OCI-LY7 (cell line): Measurements from ENCODE around the gene ADAM11. TPM values are rescaled to one million over a fixed set of nuclear protein-coding genes. Genes with fewer than 3 reads are reported as not detected.

Experiments
- BruUV-seq: library from RNA; stranded (reverse); fragments of 400-500 nt; replicated peaks from 2 replicates; lab custom pipeline; 2021; lab: Mats Ljungman, UMichigan
- CTCF ChIA-PET: fragments of 300-600 bp; sonication (Branson Sonifier 250); formaldehyde crosslinking; loops from one replicate; lab custom pipeline; 2022; ENCODE audit warnings: antibody characterized with exemption; ENCODE audit not compliant: unreplicated experiment; lab: Charles Lee
- POLR2A ChIA-PET: fragments of 300-600 bp; sonication (Branson Sonifier 250); formaldehyde crosslinking; loops from one replicate; lab custom pipeline; 2022; ENCODE audit warnings: antibody characterized with exemption; lab: Charles Lee
- DNase-seq: peaks from one replicate; pipeline ENCODE4 v3.0.0-alpha.2; 2015; ENCODE audit warnings: low spot score
- H2AFZ ChIP-seq: fragments of 200-600 bp; sonication (generic), shearing (Covaris generic); 2 replicates; pipeline ENCODE4 v1.6.1; 2014; ENCODE audit warnings: mild to moderate bottlenecking, antibody characterized with exemption, low read length, moderate library complexity
- H3K27ac ChIP-seq: fragments of 200-600 bp; sonication (generic); 2 replicates; pipeline ENCODE4 v1.5.1; 2014; ENCODE audit warnings: mixed run types, low read depth, mild to moderate bottlenecking, moderate library complexity, low read length, inconsistent platforms; ENCODE audit not compliant: poor library complexity, severe bottlenecking
- H3K36me3 ChIP-seq: fragments of 200-600 bp; sonication (generic); 2 replicates; pipeline ENCODE4 v1.6.1; 2014; ENCODE audit warnings: mild to moderate bottlenecking, antibody characterized with exemption, low read length, moderate library complexity, mixed read lengths; ENCODE audit not compliant: insufficient read depth
- H3K4me1 ChIP-seq: fragments of 200-600 bp; sonication (generic); 2 replicates; pipeline ENCODE4 v1.5.1; 2014; ENCODE audit warnings: mild to moderate bottlenecking, low read length; ENCODE audit not compliant: insufficient read depth, poor library complexity, severe bottlenecking
- H3K4me2 ChIP-seq: fragments of 200-600 bp; sonication (generic); 2 replicates; pipeline ENCODE4 v1.6.1; 2014; ENCODE audit warnings: mild to moderate bottlenecking, low read length
- H3K4me3 ChIP-seq: fragments of 200-600 bp; sonication (generic); 2 replicates; pipeline ENCODE4 v1.5.1; 2014; ENCODE audit warnings: mild to moderate bottlenecking, low read depth, low read length; ENCODE audit not compliant: poor library complexity, severe bottlenecking
- H3K79me2 ChIP-seq: fragments of 200-600 bp; sonication (generic); 2 replicates; pipeline ENCODE4 v1.6.1; 2016; ENCODE audit warnings: low read depth, mild to moderate bottlenecking, low read length, moderate library complexity, mixed read lengths; ENCODE audit not compliant: insufficient read depth
- H3K9me2 ChIP-seq: fragments of 200-600 bp; sonication (generic); 2 replicates; pipeline ENCODE4 v1.6.1; 2016; ENCODE audit warnings: mild to moderate bottlenecking, low read length, mixed read lengths; ENCODE audit not compliant: insufficient read depth
- H3K9me3 ChIP-seq: fragments of 200-600 bp; sonication (generic); 2 replicates; pipeline ENCODE4 v1.6.1; 2014; ENCODE audit warnings: mild to moderate bottlenecking, mixed run types, low read length, mixed read lengths
- H4K20me1 ChIP-seq: fragments of 200-600 bp; sonication (generic); 2 replicates; pipeline ENCODE4 v1.6.1; 2014; ENCODE audit warnings: mild to moderate bottlenecking, antibody characterized with exemption, low read length, moderate library complexity, mixed read lengths; ENCODE audit not compliant: insufficient read depth
- CTCF ChIP-seq: fragments of 200-600 bp; sonication (generic); conservative IDR thresholded peaks from 2 replicates; pipeline ENCODE4 v1.5.1; 2014; ENCODE audit warnings: mild to moderate bottlenecking, antibody characterized with exemption, low read length, moderate library complexity, mixed read lengths
- EZH2phosphoT487 ChIP-seq: fragments of 200-600 bp; sonication (generic); IDR thresholded peaks from 2 replicates; pipeline ENCODE4 v1.6.1; 2018; ENCODE audit warnings: low read depth, borderline replicate concordance, mild to moderate bottlenecking, mixed run types, antibody characterized with exemption, low read length, moderate library complexity, mixed read lengths
- intact Hi-C: fragments of 100-400 bp; cut with micrococcal nuclease; formaldehyde crosslinking; loops from one replicate; pipeline ENCODE4 v1.10.0; 2022; ENCODE audit not compliant: unreplicated experiment
- total RNA-seq, 2 experiments: library from RNA; depleted of rRNA in 1 of 2; stranded (reverse); fragments of >200 nt in 1 of 2; shearing (Covaris generic) in 1 of 2; gene quantifications; 2 replicates each; pipeline ENCODE4 v1.2.3, GENCODE V29; 2014 to 2022

The ADAM11 gene
- total RNA-seq, 2 experiments from 2014 or later, result 1.1 to 3.3 TPM

GRCh38 chr17:44795421-44795820, 36.6 kb downstream of the ADAM11 start:
- intact Hi-C loops, result no loop called here
- TF ChIP-seq CTCF (no peak), EZH2phosphoT487 (no peak)
- peaks cover 8% of the 10 kb centered on the region for H3K36me3 ChIP-seq
- BruUV-seq, result no TSS peak
- no peaks in the 10 kb centered on the region for H3K9me3 ChIP-seq
- H2AFZ ChIP-seq, result no peak overlapping the region
- DNase-seq, result no peak
- no peak overlapping the region for H3K4me2 ChIP-seq
- H4K20me1 ChIP-seq, result no peaks in the 10 kb centered on the region
- H3K9me2 ChIP-seq, result no peaks in the 10 kb centered on the region
- CTCF ChIA-PET, result no interaction called here
- H3K79me2 ChIP-seq, result no peaks in the 10 kb centered on the region
- no peak overlapping the region for H3K4me3 ChIP-seq
- no peak overlapping the region for H3K27ac ChIP-seq
- H3K4me1 ChIP-seq, result no peaks in the 10 kb centered on the region
- POLR2A ChIA-PET, result no interaction called here

GRCh38 chr17:44795928-44796327, 37.1 kb downstream of the ADAM11 start:
- intact Hi-C loops, result no loop called here
- Histone ChIP-seq H3K79me2 (no peaks in the 10 kb centered on the region), H3K27ac (no peak overlapping the region), H3K36me3 (peaks cover 13% of the 10 kb centered on the region), H3K4me3 (no peak overlapping the region), H4K20me1 (no peaks in the 10 kb centered on the region), H3K9me2 (no peaks in the 10 kb centered on the region), H3K4me2 (no peak overlapping the region), H2AFZ (no peak overlapping the region), H3K9me3 (no peaks in the 10 kb centered on the region), H3K4me1 (no peaks in the 10 kb centered on the region)
- BruUV-seq, result no TSS peak
- no peak for DNase-seq
- TF ChIP-seq EZH2phosphoT487 (no peak), CTCF (no peak)
- POLR2A ChIA-PET, result no interaction called here
- CTCF ChIA-PET, result no interaction called here

GRCh38 chr17:44796731-44797130, 37.9 kb downstream of the ADAM11 start:
- Histone ChIP-seq H3K4me3 (no peak overlapping the region), H3K79me2 (no peaks in the 10 kb centered on the region), H3K9me2 (no peaks in the 10 kb centered on the region), H2AFZ (no peak overlapping the region), H3K9me3 (no peaks in the 10 kb centered on the region), H3K4me2 (no peak overlapping the region), H3K27ac (no peak overlapping the region), H3K4me1 (no peaks in the 10 kb centered on the region), H3K36me3 (peaks cover 21% of the 10 kb centered on the region), H4K20me1 (no peaks in the 10 kb centered on the region)
- no peak for TF ChIP-seq EZH2phosphoT487
- TF ChIP-seq CTCF, result no peak
- DNase-seq, result no peak
- POLR2A ChIA-PET, result interaction anchor here (1.0 kb wide), 1 partner anchor 13 kb away, joined by 5 read pairs; no protein-coding TSS in a partner anchor
- BruUV-seq, result no TSS peak
- intact Hi-C loops, result no loop called here
- CTCF ChIA-PET, result interaction anchor here (0.6 kb wide), 1 partner anchor 63 kb away, joined by 3 read pairs; no protein-coding TSS in a partner anchor
